Right hindlimb (tissue), 1 donor: Measurements from ENCODE around the gene ABHD8.
"Not testable (repeated sequence)": the region's sequence is repeated elsewhere in the genome, so short reads cannot be mapped to it uniquely, and the experiment has no call there.

Experiments
- DNase-seq: peaks from one replicate; pipeline ENCODE4 v3.0.0-alpha.2; 2018

Gene ABHD8

GRCh38 chr19:17319473-17320238, 16.4 kb upstream of the ABHD8 start:
- no peak for DNase-seq

DNA sequence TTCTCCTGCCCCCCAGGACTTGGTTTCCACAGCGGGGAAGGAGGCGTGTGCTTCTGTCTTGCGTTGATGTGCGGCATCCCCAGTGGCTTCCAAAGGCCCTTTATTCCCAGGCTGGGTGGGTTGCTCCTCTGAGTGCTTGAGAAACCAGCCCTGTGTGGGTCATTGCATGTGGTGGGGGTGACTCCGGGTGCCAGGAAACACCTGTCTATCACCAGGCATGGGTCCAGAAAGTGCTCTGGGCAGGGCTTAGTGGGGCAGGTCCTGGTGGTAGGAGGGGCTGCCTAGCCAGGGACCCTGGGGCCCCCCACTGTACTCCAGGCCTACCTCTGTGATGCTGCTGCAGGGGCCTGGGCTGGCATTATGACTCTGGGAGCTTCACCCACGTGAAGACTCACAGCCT, 15.7 kb upstream of the ABHD8 start:
- no peak for DNase-seq

- DNase-seq: no peak
These were observed 10.9 kb upstream of the ABHD8 start for GRCh38 chr19:17314007-17314593.

DNA sequence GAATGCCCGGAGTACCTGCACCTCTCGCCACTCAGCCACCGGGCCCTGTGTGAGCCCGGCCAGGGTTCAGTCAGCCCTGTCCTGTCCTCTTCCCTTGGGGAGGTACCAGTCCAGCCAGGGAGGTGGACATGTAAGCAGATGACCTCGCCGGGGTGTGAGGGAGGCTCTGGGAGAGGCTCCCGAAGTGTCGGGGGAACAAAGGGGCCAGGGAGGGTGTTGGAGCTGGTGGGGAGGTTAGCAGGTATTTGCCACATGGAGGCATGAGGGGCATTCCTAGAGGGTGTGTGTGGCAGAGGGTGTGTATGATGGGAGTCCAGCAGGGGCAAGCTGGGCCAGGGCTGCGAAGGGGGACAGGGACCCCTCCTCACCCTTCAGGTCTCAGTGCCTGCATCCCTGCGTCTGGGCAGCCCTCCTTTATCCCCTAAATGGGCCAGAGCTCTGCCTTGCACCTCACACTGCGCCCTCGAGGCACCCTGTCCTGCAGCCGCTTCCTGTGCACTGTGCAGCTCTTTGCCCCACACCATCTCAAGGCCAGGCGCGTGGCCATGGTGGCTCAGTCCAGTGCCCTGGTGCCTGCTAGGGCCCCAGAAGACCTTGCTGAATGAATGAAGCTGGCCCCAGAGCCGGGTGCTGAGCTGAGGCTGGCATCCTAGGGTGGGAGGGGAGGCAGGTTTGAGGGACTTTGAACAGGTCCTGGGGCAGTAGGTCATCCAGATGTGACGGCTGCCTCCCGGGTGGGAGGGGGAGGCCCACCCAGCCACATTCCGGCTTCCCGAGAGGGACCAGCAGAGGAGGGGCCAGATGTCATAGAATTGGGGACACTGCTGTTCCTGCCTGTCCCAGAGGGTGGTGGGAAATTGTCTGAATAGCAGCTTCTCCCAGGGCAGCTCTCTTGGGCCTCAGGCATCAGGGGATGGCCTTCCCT, 9.2 kb upstream of the ABHD8 start:
- DNase-seq: no peak

GRCh38 chr19:17311455-17312188, 8.4 kb upstream of the ABHD8 start:
- DNase-seq: peak; percentile 8

DNA sequence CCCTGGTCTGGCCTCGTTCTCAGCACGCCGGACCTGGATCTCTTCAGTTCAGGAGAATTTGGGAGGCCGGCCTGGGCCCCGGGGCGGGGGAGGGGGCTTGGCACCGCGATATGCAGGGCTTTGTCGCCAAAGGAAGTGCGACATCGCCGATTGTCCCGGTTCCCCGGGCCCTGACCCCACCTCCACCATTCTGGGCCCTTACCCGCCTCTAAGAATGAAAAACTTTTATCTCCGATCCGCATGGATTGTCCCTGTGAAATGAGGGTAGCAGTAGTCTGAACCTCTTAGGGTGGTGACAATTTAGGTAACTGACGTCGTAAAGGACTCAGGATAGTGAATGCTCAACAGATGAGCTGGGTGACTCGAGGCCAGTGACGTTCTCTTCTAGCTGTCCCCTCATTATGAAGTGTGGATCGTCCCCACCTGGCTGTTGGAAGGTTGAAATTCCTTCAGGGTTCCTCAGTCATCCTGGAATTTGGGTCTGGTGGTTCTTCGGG, 6.8 kb upstream of the ABHD8 start:
- no peak for DNase-seq

GRCh38 chr19:17309198-17309964, 6.2 kb upstream of the ABHD8 start, which contains the start of gene DDA1:
DDA1 (plus strand) TSS chr19:17309563; CDS start chr19:17309655, 92 bp downstream.
- peak; percentile 100 for DNase-seq

DNA sequence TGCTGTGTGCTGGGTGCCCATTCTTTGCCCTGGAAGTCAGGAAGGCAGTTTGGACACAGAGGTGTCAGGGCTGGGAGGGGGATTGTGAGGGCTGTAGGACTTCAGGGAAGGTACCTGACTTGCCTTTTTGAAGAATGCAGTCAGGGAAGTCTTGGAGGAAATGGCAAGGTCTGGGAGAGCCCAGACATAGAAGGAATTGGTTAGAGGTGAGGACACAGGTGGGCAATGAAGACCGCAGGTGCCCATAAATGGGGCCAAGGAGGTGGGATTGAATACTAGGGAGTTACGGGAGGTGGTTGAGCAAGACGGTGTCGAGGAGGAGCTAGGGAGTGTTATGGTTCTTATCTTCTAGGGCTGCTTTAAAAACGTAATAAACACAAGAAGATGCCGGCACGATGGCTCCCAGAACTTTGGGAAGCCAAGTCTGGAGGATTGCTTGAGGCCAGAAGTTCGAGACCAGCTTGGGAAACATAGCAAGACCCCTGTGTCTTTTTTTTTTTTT, 4.7 kb upstream of the ABHD8 start:
- DNase-seq: no peak

DNA sequence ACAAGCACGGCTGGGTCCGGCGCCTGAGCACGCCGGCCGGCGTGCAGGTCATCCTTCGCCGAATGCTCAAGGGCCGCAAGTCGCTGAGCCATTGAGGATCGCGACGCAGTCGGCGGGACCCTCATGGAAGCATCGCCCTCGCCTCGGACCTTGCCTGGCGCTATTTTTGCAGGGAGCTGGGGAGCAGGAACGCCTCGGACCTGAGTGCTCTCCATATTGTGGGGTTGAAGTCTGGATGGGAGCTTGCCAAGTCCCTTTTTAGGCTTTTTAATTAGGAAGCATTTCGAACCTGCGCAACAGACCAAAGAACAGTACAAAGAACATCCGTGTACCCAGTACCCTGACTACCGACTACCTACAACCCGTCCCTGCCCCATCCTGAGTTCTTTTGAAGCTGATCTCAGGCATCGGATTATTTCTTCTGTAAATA, 3.1 kb upstream of the ABHD8 start:
- no peak for DNase-seq

- DNase-seq: peak; percentile 97
These were observed 2.5 kb upstream of the ABHD8 start, which contains the start of gene MRPL34 for GRCh38 chr19:17305517-17306284. MRPL34 (plus strand) TSS chr19:17305872; CDS start chr19:17305893, 21 bp downstream.

GRCh38 chr19:17305216-17305516, 1.9 kb upstream of the ABHD8 start:
- no peak for DNase-seq

GRCh38 chr19:17304386-17305215, 1.4 kb upstream of the ABHD8 start:
- DNase-seq: no peak

- no peak for DNase-seq
These were observed 679 bp upstream of the ABHD8 start for GRCh38 chr19:17303940-17304267.

GRCh38 chr19:17302391-17303166, 646 bp downstream of the ABHD8 start:
- peak; percentile 49 for DNase-seq

DNA sequence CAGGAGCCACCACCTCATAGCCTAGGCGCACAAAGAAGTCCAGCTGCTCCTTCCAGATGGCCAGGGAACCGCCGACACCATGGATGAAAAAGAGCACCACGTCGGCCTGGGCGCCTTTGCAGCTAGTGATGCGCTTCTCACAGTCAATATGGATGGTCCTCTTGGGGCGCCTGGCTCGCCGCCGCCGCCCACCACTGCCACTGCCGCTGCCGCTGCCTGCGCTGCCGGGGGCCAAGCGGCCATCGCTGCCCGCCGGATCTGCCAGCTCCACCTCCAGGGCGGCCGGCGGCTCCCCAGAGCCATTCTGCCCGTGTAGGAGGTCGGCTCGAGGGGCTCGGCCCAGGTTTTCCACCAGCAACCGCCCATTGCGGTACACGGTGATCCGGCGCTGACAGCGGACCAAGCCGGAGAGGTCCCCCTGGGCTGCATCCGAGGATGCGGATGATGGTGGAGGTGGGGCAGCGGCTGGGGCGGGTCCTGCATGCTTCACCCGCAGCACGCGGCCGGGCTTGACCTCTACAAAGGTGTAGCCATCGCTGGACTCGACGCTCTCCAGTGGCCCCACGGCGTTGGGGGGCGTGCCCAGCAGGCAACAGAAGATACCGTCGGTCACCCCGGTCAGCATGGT, 2.1 kb downstream of the ABHD8 start:
- no peak for DNase-seq

GRCh38 chr19:17296976-17297375, 6.2 kb downstream of the ABHD8 start:
- DNase-seq: no peak

GRCh38 chr19:17296273-17296672, 7.0 kb downstream of the ABHD8 start:
- DNase-seq: no peak

GRCh38 chr19:17295551-17295950, 7.7 kb downstream of the ABHD8 start:
- DNase-seq: not testable (repeated sequence)
